ENCODE data around the gene CLTCL1.

CLTCL1 gene

GRCh38 chr22:19137384-19138216 lies 153.9 kb downstream of the CLTCL1 start:
- no peaks in the 10 kb centered on the region for H3K27me3 Mint-ChIP-seq
- peaks cover 39% of the 10 kb centered on the region for H3K36me3 Mint-ChIP-seq (ENCODE audit: insufficient read depth)
- H3K4me3 Mint-ChIP-seq = no peak overlapping the region
- no peak for DNase-seq (ENCODE audit: low spot score in 2 of 2)
- no peak for ATAC-seq (replicated peaks; ENCODE audit: extremely low read depth, poor library complexity, severe bottlenecking)
- no peaks in the 10 kb centered on the region for H3K9me3 Mint-ChIP-seq
- H3K4me1 Mint-ChIP-seq = peaks cover 6% of the 10 kb centered on the region
- H3K27ac Mint-ChIP-seq (ENCODE audit: low read depth) = no peak overlapping the region

DNA sequence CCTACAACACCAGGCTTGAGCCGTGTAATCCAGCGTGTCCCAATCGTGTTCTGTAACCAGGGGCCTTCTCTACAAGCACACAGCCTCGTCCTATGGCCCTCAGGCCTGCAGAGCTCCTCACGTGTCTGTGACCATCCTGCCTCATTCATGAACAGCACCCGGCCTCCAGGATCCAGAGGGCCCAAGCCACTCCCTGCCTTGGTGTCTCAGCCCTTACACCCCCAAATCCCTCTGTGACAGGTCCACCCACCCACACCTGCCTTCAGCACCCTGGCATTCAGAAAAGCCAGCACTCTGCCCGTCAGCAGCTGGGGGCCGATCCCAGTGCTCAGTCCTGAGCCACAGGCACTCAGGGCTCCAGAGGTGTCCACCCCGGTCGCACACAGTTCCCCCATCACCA lies 154.6 kb downstream of the CLTCL1 start:
- H3K4me3 Mint-ChIP-seq = no peak overlapping the region
- no peak for ATAC-seq (replicated peaks; ENCODE audit: extremely low read depth, poor library complexity, severe bottlenecking)
- H3K27ac Mint-ChIP-seq (ENCODE audit: low read depth) = no peak overlapping the region
- H3K9me3 Mint-ChIP-seq = no peaks in the 10 kb centered on the region
- H3K36me3 Mint-ChIP-seq (ENCODE audit: insufficient read depth) = peaks cover 39% of the 10 kb centered on the region
- H3K27me3 Mint-ChIP-seq = no peaks in the 10 kb centered on the region
- DNase-seq (ENCODE audit: low spot score in 2 of 2) = no peak
- peaks cover 6% of the 10 kb centered on the region for H3K4me1 Mint-ChIP-seq

DNA sequence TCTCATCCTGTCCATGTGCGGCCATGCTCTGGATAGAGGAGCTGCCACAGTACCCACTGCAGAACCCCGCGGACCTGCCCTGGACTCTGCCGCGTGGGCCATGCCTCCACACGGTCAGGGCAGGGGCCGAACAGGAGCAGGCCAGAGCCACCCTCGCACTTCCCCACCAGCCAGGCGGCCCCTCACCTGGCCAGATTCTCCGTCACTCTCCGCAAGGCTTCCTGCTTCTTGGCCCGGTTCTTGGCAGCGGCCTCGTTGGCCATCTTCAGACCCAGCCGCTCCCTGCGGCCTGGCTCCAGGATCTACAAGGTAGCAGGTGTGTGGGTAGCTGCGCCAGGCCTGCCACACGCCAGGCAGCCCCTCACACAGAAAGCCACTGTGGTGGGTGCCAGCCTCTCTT lies 156.6 kb downstream of the CLTCL1 start:
- H3K4me1 Mint-ChIP-seq = peaks cover 6% of the 10 kb centered on the region
- peak overlapping the region; percentile 11 for H3K4me3 Mint-ChIP-seq
- ATAC-seq (replicated peaks; ENCODE audit: extremely low read depth, poor library complexity, severe bottlenecking) (no peak), DNase-seq (ENCODE audit: low spot score in 2 of 2) (no peak)
- H3K27me3 Mint-ChIP-seq = no peaks in the 10 kb centered on the region
- H3K9me3 Mint-ChIP-seq = no peaks in the 10 kb centered on the region
- H3K36me3 Mint-ChIP-seq (ENCODE audit: insufficient read depth) = peaks cover 23% of the 10 kb centered on the region
- no peak overlapping the region for H3K27ac Mint-ChIP-seq (ENCODE audit: low read depth)

DNA sequence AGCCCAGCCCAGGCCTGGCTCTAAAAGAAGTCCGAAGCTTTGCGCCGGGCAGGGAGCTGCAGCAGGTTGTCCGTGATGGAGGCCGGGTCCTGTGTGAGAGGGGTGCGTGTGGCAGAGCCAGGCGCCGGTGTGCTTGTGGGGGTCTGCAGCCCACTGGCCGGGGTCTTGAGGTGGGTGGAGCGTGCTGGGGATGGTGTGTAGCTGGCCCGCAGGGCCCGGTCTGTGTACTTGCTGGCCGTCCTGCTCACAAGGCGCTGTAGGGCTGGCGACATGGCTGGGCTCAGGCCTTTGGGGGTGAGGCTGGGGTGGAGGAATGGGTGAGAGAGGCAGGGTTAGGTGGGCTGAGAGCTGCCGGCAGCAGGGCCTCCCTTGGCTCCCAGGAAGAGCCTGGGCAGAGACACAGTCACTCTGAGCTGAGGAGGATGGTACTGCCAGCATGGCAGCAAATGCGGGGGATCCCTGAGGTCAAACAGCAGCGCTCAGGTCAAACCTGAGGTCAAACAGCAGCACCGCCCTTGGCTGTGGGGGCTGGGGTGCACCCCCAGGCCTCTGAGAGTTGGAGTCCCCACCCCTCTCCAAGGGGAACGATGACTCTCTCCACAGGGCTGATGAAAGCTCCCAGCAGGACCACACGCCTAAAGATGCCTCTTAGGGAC lies 157.2 kb downstream of the CLTCL1 start:
- Mint-ChIP-seq H3K27ac (ENCODE audit: low read depth) (no peak overlapping the region), H3K36me3 (ENCODE audit: insufficient read depth) (peaks cover 21% of the 10 kb centered on the region), H3K27me3 (no peaks in the 10 kb centered on the region), H3K4me1 (peaks cover 6% of the 10 kb centered on the region), H3K4me3 (peak overlapping the region; percentile 11), H3K9me3 (no peaks in the 10 kb centered on the region)
- ATAC-seq (replicated peaks; ENCODE audit: extremely low read depth, poor library complexity, severe bottlenecking) (no peak), DNase-seq (ENCODE audit: low spot score in 2 of 2) (no peak)

DNA sequence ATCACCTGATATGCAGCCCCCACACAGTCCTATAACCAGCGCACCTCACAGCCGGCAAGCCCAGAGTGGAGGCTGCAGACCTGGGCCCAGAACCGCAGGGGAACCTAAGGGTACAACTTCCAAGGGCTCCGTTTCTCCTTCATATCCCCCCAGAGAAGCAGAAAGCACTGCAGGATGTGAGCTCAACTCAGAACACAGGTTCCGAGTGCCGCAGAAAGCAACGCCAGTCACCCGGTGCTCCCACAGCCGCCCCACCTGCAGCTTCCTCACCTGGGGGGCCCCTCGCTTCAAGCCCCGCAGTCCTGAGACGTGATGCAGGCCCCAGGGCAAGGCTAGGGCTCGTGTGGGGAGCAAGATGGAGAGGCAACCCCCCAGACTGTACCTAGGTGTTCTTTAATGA lies 158.0 kb downstream of the CLTCL1 start:
- no peak overlapping the region for H3K4me3 Mint-ChIP-seq
- H3K27ac Mint-ChIP-seq (ENCODE audit: low read depth) = no peak overlapping the region

GRCh38 chr22:19132693-19133400 lies 158.7 kb downstream of the CLTCL1 start:
- H3K27me3 Mint-ChIP-seq = no peaks in the 10 kb centered on the region
- no peaks in the 10 kb centered on the region for H3K9me3 Mint-ChIP-seq
- H3K4me3 Mint-ChIP-seq = no peak overlapping the region
- no peak for ATAC-seq (replicated peaks; ENCODE audit: extremely low read depth, poor library complexity, severe bottlenecking)
- no peak for DNase-seq (ENCODE audit: low spot score in 2 of 2)
- no peak overlapping the region for H3K27ac Mint-ChIP-seq (ENCODE audit: low read depth)
- peaks cover 6% of the 10 kb centered on the region for H3K4me1 Mint-ChIP-seq
- peaks cover 16% of the 10 kb centered on the region for H3K36me3 Mint-ChIP-seq (ENCODE audit: insufficient read depth)

More for the DNA sequence above, 158.0 kb downstream of the CLTCL1 start:
- no peaks in the 10 kb centered on the region for H3K27me3 Mint-ChIP-seq
- H3K36me3 Mint-ChIP-seq (ENCODE audit: insufficient read depth) = peaks cover 19% of the 10 kb centered on the region
- no peak for ATAC-seq (replicated peaks; ENCODE audit: extremely low read depth, poor library complexity, severe bottlenecking)
- DNase-seq (ENCODE audit: low spot score in 2 of 2) = no peak
- peaks cover 6% of the 10 kb centered on the region for H3K4me1 Mint-ChIP-seq
- H3K9me3 Mint-ChIP-seq = no peaks in the 10 kb centered on the region

- ATAC-seq (replicated peaks; ENCODE audit: extremely low read depth, poor library complexity, severe bottlenecking) = no peak
- H3K9me3 Mint-ChIP-seq = no peaks in the 10 kb centered on the region
- no peak overlapping the region for H3K4me3 Mint-ChIP-seq
- H3K27ac Mint-ChIP-seq (ENCODE audit: low read depth) = no peak overlapping the region
- H3K4me1 Mint-ChIP-seq = peaks cover 6% of the 10 kb centered on the region
- peaks cover 13% of the 10 kb centered on the region for H3K36me3 Mint-ChIP-seq (ENCODE audit: insufficient read depth)
- no peaks in the 10 kb centered on the region for H3K27me3 Mint-ChIP-seq
- DNase-seq (ENCODE audit: low spot score in 2 of 2) = no peak
Observed at GRCh38 chr22:19132153-19132552, 159.4 kb downstream of the CLTCL1 start.

DNA sequence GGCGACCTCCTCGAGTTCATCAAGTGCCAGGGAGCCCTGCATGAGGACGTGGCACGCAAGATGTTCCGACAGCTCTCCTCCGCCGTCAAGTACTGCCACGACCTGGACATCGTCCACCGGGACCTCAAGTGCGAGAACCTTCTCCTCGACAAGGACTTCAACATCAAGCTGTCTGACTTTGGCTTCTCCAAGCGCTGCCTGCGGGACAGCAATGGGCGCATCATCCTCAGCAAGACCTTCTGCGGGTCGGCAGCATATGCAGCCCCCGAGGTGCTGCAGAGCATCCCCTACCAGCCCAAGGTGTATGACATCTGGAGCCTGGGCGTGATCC lies 159.9 kb downstream of the CLTCL1 start:
- H3K27me3 Mint-ChIP-seq = no peaks in the 10 kb centered on the region

GRCh38 chr22:19130959-19131684 lies 160.4 kb downstream of the CLTCL1 start, which contains the start of gene TSSK2:
TSSK2 (plus strand) TSS chr22:19131308; CDS start chr22:19131400, 92 bp downstream.
- Mint-ChIP-seq H3K9me3 (no peaks in the 10 kb centered on the region), H3K27me3 (no peaks in the 10 kb centered on the region), H3K36me3 (ENCODE audit: insufficient read depth) (peaks cover 8% of the 10 kb centered on the region), H3K27ac (ENCODE audit: low read depth) (no peak within 1 kb of the TSS), H3K4me1 (peaks cover 6% of the 10 kb centered on the region), H3K4me3 (no peak within 1 kb of the TSS)
- DNase-seq (ENCODE audit: low spot score in 2 of 2) (no peak), ATAC-seq (replicated peaks; ENCODE audit: extremely low read depth, poor library complexity, severe bottlenecking) (no peak)

More for the DNA sequence above, 159.9 kb downstream of the CLTCL1 start:
- ATAC-seq (replicated peaks; ENCODE audit: extremely low read depth, poor library complexity, severe bottlenecking) (no peak), DNase-seq (ENCODE audit: low spot score in 2 of 2) (no peak)
- no peaks in the 10 kb centered on the region for H3K9me3 Mint-ChIP-seq
- H3K27ac Mint-ChIP-seq (ENCODE audit: low read depth) = no peak overlapping the region
- no peak overlapping the region for H3K4me3 Mint-ChIP-seq
- H3K4me1 Mint-ChIP-seq = peaks cover 6% of the 10 kb centered on the region
- H3K36me3 Mint-ChIP-seq (ENCODE audit: insufficient read depth) = peaks cover 11% of the 10 kb centered on the region

DNA sequence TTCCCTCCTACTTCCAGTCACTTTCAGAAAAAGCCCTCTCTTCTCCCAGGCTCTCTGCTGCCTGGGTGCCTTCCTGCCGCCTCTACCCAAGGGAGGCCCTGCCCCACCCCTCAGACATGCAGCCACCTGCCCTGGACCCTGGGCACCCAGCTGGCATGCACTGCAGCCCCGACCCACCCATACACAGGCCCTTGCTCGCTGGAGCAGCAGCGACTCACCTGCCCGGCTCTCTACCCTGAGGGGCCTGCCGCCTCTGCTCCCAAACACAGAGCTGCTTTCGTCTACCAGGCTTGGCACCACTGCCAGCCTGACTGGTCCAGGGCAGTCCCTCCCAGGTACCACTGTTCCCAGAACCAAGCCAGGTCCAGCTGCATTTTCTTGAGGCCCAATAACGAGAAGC lies 161.6 kb downstream of the CLTCL1 start:
- Mint-ChIP-seq H3K36me3 (ENCODE audit: insufficient read depth) (peaks cover 5% of the 10 kb centered on the region), H3K27ac (ENCODE audit: low read depth) (peak overlapping the region; percentile 58), H3K27me3 (no peaks in the 10 kb centered on the region), H3K4me3 (no peak overlapping the region), H3K4me1 (no peaks in the 10 kb centered on the region), H3K9me3 (no peaks in the 10 kb centered on the region)
- ATAC-seq (replicated peaks; ENCODE audit: extremely low read depth, poor library complexity, severe bottlenecking) (no peak), DNase-seq (ENCODE audit: low spot score in 2 of 2) (no peak)

Data from central memory CD8-positive, alpha-beta T cell (primary cell).